Right renal cortex interstitium (tissue), 3 donors: ENCODE data around the gene DNAL4. TPM values are rescaled to one million over a fixed set of nuclear protein-coding genes. Genes with fewer than 3 reads are reported as not detected.
"Not testable (repeated sequence)": the region's sequence is repeated elsewhere in the genome, so short reads cannot be mapped to it uniquely, and the experiment has no call there.

ENCODE experiments used
- DNase-seq, 3 donors: peaks; one replicate each; pipeline ENCODE4 v3.0.0-alpha.2; 2013; ENCODE audit warnings: low read depth in 3 of 3, low spot score in 2 of 3
- polyA plus RNA-seq, 3 donors: library from polyadenylated mRNA; unstranded; fragments of 120-200 nt; gene quantifications; one replicate each; pipeline ENCODE4 v1.2.1, GENCODE V29; 2013; ENCODE audit not compliant: insufficient read length in 3 of 3

The DNAL4 gene
- polyA plus RNA-seq, 3 donors = 32.2 to 38.0 (median 35.5) TPM

GRCh38 chr22:38828191-38828590 is 34.2 kb upstream of the DNAL4 start:
- no peak for DNase-seq

- no peak for DNase-seq
Measured at GRCh38 chr22:38827510-38827909, 33.6 kb upstream of the DNAL4 start.

GRCh38 chr22:38826801-38827200 is 32.9 kb upstream of the DNAL4 start:
- no peak for DNase-seq

GRCh38 chr22:38826386-38826785 is 32.4 kb upstream of the DNAL4 start:
- no peak for DNase-seq

DNA sequence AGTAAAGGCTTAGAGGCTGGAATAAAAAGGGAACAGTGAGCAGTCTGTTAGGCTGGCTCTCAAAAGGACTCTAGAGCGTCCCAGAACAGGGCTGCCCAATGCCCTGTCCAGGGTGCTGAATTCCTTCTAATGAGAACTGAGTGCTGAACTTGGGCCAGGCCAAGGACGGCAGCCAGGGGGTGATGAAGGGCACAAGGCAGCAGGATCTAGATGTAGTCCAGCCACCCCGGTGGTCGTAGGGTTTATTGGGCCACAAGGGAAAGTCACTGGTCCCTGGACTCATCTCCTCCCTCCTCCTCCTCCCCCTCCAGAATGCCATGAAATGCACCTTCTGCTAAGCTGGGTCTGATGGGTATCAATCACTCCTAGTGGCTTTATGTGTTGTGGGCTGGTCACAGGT is 30.6 kb upstream of the DNAL4 start:
- peak; percentile 73 to 82 (median 73) for DNase-seq

GRCh38 chr22:38823637-38824036 is 29.7 kb upstream of the DNAL4 start:
- DNase-seq = no peak

DNA sequence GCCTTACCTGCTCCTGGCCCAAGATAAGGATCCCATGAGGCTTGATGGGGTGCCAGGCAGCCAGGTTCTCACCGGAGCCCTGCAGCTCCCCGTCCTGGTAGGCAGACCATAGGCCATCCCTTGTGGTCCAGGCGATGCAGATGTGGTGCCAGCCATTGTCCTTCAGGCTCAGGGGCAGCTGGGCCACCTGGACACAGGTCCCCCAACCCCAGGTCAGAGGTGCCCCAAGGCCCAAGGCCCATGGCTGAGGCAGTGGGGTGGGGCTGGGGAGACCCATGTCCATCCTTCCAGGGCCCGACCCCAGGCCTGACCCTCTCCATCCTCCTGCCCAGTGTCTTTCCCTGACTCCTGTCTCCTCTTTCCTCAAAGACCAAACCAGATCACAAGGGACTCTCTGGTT is 29.1 kb upstream of the DNAL4 start:
- no peak for DNase-seq

DNA sequence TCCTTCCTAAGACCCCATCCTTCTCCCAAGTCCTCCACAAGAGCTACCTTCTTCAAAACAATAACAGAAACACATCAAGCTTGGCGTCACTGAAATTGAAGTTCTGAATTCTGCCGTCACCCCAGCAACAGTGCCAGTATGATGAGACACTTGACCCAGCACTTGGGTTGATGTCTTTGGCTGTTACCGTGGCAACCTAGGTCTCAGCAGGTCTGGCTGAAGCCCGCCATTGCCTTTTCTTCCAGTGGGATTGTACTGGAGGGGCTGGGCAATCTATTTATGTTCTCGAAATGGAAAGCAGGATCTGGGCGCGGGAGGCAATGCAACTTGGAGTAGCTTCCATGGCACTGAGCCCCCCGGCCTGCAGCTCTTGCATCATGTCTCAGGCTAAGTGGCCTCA is 26.1 kb upstream of the DNAL4 start:
- no peak for DNase-seq

GRCh38 chr22:38819387-38819940 is 25.5 kb upstream of the DNAL4 start:
- no peak for DNase-seq

- DNase-seq = no peak
Measured at GRCh38 chr22:38817196-38817595, 23.3 kb upstream of the DNAL4 start.

- no peak for DNase-seq
Measured at GRCh38 chr22:38815842-38816241, 21.9 kb upstream of the DNAL4 start.

DNA sequence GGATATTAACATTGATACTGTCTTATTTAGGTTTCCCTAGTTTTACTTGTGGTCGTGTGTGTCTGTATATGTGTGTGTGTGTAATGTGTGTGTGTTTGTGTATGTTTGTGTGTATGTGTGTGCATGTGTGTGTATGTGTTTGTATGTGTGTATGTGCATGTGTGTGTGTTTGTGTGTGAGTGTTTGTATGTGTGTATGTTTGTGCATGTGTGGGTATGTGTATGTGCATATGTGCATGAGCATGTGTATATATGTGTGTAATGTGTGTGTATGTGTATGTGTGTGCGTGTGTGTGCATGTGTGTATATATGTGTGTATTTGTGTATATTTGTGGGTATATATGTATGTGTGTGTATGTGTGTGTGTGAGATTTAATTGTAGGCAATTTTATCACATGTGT is 17.3 kb upstream of the DNAL4 start:
- no peak for DNase-seq

- DNase-seq = not testable (repeated sequence)
Measured at GRCh38 chr22:38805041-38805593, 11.2 kb upstream of the DNAL4 start.

GRCh38 chr22:38802671-38803121 is 8.8 kb upstream of the DNAL4 start:
- DNase-seq = no peak

DNA sequence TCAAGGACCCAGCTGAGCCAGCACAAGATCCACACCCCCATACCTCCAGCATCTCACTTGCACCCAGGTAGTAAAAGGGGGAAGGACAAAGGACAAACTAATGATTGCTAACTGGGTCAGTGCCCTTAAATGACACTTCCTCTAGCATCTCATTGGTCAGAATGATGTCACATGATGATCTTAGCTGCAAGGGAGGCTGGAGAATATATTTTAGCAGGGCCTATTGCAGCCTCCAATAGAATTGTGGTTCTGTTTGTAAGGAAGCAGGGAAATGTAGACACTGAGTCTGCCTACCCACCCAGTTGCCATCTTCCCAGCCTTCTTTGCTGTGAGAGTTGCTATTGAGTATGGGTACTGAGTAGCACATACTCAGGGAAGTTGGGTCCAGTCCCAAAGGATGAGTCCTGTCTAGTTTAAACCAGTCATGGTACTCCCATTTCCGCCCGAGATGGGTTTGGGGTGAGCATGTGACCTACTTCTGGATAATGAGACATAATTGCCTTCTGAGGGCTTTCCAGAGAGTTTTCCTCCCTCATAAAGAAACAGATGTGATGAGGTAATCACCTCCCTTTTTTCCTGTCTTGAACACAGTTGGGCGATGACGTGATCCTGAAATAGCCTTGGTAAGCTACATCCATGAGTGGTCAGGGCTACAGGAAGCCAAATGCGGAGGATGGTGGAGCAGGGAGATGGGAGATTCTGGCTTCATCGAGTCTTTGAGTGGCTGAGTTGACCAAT is 5.5 kb upstream of the DNAL4 start:
- no peak for DNase-seq

- no peak for DNase-seq
Measured at GRCh38 chr22:38798496-38798895, 4.6 kb upstream of the DNAL4 start.

GRCh38 chr22:38796262-38796957 is 2.5 kb upstream of the DNAL4 start:
- no peak for DNase-seq

- no peak for DNase-seq
Measured at GRCh38 chr22:38795569-38795968, 1.6 kb upstream of the DNAL4 start.

DNA sequence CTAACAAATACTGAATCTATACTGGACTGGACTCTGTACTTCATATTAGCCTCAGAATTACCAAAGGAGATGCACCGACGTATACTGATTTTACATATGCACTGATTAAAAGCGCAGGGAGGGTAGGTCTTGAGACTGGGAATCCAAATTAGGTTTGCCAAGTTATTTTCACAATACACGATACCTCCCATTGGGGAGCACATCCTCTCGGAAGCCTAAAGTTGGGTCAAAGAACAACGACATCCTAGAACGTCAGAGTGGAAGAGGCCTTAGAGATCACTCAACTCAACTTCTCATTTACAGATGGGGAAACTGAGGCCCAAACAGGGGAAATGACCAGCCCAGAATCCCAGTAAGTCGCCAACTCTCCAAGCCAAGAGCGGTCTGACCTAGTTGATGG is 626 bp downstream of the DNAL4 start:
- no peak for DNase-seq

- DNase-seq = no peak
Measured at GRCh38 chr22:38792833-38793232, 1.1 kb downstream of the DNAL4 start.

DNA sequence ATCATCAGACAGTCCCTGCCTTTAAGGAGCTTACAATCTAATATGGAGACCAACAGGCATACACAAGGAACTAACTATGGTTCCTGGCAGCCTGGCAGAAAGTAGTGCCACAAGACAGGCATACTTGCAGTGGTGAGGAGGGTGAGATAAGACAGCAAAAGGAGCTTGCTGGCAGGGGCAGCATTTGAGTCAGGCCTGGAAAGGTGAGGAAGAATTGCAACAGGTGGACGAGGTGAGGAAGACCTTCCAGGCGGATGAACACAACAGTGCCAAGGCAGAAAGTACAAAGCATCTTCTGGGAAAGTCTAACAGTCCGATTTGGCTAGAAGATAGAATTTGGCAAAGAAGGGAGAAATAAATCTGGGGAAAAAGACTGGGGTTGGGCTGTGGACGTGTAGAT is 4.3 kb downstream of the DNAL4 start:
- no peak for DNase-seq

GRCh38 chr22:38788846-38789245 is 5.1 kb downstream of the DNAL4 start:
- no peak for DNase-seq
